ENCODE measurements around the gene SCYL3.

DNA sequence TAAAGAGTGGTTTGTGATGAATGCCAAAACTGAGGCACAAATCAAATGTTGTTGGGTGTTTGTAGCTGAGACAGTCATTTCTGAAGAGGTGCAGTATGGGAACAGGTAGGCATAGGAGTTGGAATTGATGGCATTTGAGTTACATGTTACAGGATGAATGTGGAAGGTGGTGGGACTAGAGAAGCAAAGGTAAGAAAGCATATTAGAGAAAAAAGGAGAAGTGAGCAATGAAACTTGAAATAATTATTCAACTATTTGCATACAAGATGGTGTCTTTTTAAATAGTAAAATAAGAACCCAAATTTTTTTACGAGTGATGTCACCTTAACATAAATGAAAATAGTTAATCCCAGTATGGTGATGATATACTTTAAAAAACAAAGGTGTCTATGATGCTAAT is 58.8 kb downstream of the SCYL3 start:
- TF ChIP-seq, protein P1, sequence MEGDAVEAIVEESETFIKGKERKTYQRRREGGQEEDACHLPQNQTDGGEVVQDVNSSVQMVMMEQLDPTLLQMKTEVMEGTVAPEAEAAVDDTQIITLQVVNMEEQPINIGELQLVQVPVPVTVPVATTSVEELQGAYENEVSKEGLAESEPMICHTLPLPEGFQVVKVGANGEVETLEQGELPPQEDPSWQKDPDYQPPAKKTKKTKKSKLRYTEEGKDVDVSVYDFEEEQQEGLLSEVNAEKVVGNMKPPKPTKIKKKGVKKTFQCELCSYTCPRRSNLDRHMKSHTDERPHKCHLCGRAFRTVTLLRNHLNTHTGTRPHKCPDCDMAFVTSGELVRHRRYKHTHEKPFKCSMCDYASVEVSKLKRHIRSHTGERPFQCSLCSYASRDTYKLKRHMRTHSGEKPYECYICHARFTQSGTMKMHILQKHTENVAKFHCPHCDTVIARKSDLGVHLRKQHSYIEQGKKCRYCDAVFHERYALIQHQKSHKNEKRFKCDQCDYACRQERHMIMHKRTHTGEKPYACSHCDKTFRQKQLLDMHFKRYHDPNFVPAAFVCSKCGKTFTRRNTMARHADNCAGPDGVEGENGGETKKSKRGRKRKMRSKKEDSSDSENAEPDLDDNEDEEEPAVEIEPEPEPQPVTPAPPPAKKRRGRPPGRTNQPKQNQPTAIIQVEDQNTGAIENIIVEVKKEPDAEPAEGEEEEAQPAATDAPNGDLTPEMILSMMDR (conservative IDR thresholded peaks at IDR 0.05; ENCODE audit: low read depth, low read length): no peak
- TF ChIP-seq EZH2 (IDR thresholded peaks at IDR 0.05; ENCODE audit: low read length, unreplicated experiment): no peak
- TF ChIP-seq EZH2phosphoT487 (IDR thresholded peaks at IDR 0.05; ENCODE audit: borderline replicate concordance, low read length): no peak
